CD14-positive monocyte (primary cell): Measurements from ENCODE around the gene NUP42. TPM values are rescaled to one million over a fixed set of nuclear protein-coding genes. Genes with fewer than 3 reads are reported as not detected.

Source experiments
- DNase-seq, 3 donors: peaks; one replicate each; pipeline ENCODE4 v3.0.0-alpha.2; 2011 to 2022
- H2AFZ ChIP-seq: 2 replicates; pipeline ENCODE4 v1.6.0; 2012; ENCODE audit warnings: mild to moderate bottlenecking, low read depth, low read length, inconsistent platforms; ENCODE audit not compliant: insufficient read depth, poor library complexity, severe bottlenecking
- H3K27ac ChIP-seq, 2 donors: 1 replicate in 1 of 2; 2 replicates in 1 of 2; pipeline ENCODE4 v1.5.1; 2012 to 2013; ENCODE audit warnings: low read length in 2 of 2, control low read depth in 1 of 2, inconsistent platforms in 1 of 2, low read depth in 1 of 2, mild to moderate bottlenecking in 1 of 2
- H3K27me3 ChIP-seq, 2 donors: one replicate each; pipeline versions ENCODE4 v1.6.0 to v1.6.1; 2011 to 2013; ENCODE audit warnings: low read length in 2 of 2; ENCODE audit not compliant: control insufficient read depth in 2 of 2, insufficient read depth in 2 of 2
- H3K36me3 ChIP-seq, 2 donors: replicated peaks in 1 of 2; 1 replicate in 1 of 2; 2 replicates in 1 of 2; pipeline versions ENCODE4 v1.5.1 to v1.6.1; 2012 to 2013; ENCODE audit warnings: low read length in 2 of 2, control low read depth in 1 of 2, inconsistent platforms in 1 of 2, mild to moderate bottlenecking in 1 of 2; ENCODE audit not compliant: insufficient read depth in 2 of 2, control insufficient read depth in 1 of 2
- H3K4me1 ChIP-seq, 2 donors: 1 replicate in 1 of 2; 2 replicates in 1 of 2; pipeline versions ENCODE4 v1.5.1 to v1.6.1; 2012 to 2013; ENCODE audit warnings: low read length in 2 of 2, control low read depth in 1 of 2, inconsistent platforms in 1 of 2, mild to moderate bottlenecking in 1 of 2, moderate library complexity in 1 of 2; ENCODE audit not compliant: insufficient read depth in 2 of 2, control insufficient read depth in 1 of 2
- H3K4me2 ChIP-seq: replicated peaks from 2 replicates; pipeline ENCODE3; 2012; ENCODE audit warnings: low read length, moderate library complexity, mild to moderate bottlenecking; ENCODE audit not compliant: poor library complexity, severe bottlenecking; ENCODE audit errors: extremely low read depth
- H3K4me3 ChIP-seq, 3 experiments: fragments of 200-600 bp in 1 of 3; sonication (generic) in 1 of 3; replicated peaks in 1 of 3; 1 replicate in 2 of 3; 2 replicates in 1 of 3; pipeline ENCODE4 v1.5.1; 2011 to 2013; ENCODE audit warnings: low read length in 3 of 3, mild to moderate bottlenecking in 3 of 3, control low read depth in 2 of 3, low read depth in 2 of 3, inconsistent platforms in 1 of 3, moderate library complexity in 1 of 3
- H3K79me2 ChIP-seq: 2 replicates; pipeline ENCODE4 v1.6.0; 2012; ENCODE audit warnings: mild to moderate bottlenecking, control low read depth, inconsistent platforms, low read length, moderate library complexity; ENCODE audit not compliant: insufficient read depth
- H3K9ac ChIP-seq: 2 replicates; pipeline ENCODE4 v1.6.0; 2017; ENCODE audit warnings: low read length, mild to moderate bottlenecking; ENCODE audit not compliant: insufficient read depth, poor library complexity, severe bottlenecking
- H3K9me3 ChIP-seq, 2 donors: replicated peaks in 1 of 2; 1 replicate in 1 of 2; 2 replicates in 1 of 2; pipeline versions ENCODE4 v1.5.1 to v1.6.1; 2012 to 2013; ENCODE audit warnings: low read length in 2 of 2, control low read depth in 1 of 2; ENCODE audit not compliant: control insufficient read depth in 1 of 2, insufficient read depth in 1 of 2
- H4K20me1 ChIP-seq: 2 replicates; pipeline ENCODE4 v1.6.0; 2012; ENCODE audit warnings: mild to moderate bottlenecking, low read length, control low read depth, moderate library complexity; ENCODE audit not compliant: insufficient read depth
- H3K27ac Mint-ChIP-seq, 7 donors: one replicate each; pipeline ENCODE4 v1.8.0; 2020; ENCODE audit warnings: mild to moderate bottlenecking in 7 of 7, mixed read lengths in 7 of 7, moderate library complexity in 6 of 7, inconsistent platforms in 2 of 7
- H3K27me3 Mint-ChIP-seq, 3 donors: one replicate each; pipeline ENCODE4 v1.8.0; 2021 to 2022; ENCODE audit warnings: low read depth in 3 of 3, mild to moderate bottlenecking in 3 of 3, mixed read lengths in 3 of 3, moderate library complexity in 3 of 3, inconsistent platforms in 1 of 3
- H3K36me3 Mint-ChIP-seq, 2 donors: one replicate each; pipeline ENCODE4 v1.8.0; 2020; ENCODE audit warnings: mixed read lengths in 2 of 2, inconsistent platforms in 1 of 2, mild to moderate bottlenecking in 1 of 2
- H3K4me1 Mint-ChIP-seq: one replicate; pipeline ENCODE4 v1.8.0; 2020; ENCODE audit warnings: mild to moderate bottlenecking, mixed read lengths
- H3K4me3 Mint-ChIP-seq, 2 donors: one replicate each; pipeline ENCODE4 v1.8.0; 2020; ENCODE audit warnings: mild to moderate bottlenecking in 2 of 2, mixed read lengths in 2 of 2, moderate library complexity in 1 of 2
- H3K9me3 Mint-ChIP-seq, 7 donors: one replicate each; pipeline ENCODE4 v1.8.0; 2020 to 2022; ENCODE audit warnings: mixed read lengths in 7 of 7, mild to moderate bottlenecking in 6 of 7, moderate library complexity in 6 of 7, inconsistent platforms in 2 of 7
- CTCF ChIP-seq: fragments of 200-600 bp; IDR thresholded peaks from one replicate; pipeline ENCODE4 v1.8.0; 2022; ENCODE audit warnings: antibody characterized with exemption, mild to moderate bottlenecking
- WGBS: methylation state at CpG from one replicate; pipeline ENCODE4 v1.1.5; 2013; ENCODE audit warnings: missing lambda C conversion rate; ENCODE audit not compliant: insufficient coverage; 5-methylcytosine and 5-hydroxymethylcytosine counted together
- intact Hi-C, 2 donors: fragments of 100-400 bp; cut with micrococcal nuclease; formaldehyde crosslinking; loops; one replicate each; pipeline versions ENCODE4 v1.15.0 to v1.15.1; 2023
- polyA plus RNA-seq, 3 donors: library from polyadenylated mRNA; depleted of rRNA in 1 of 3; unstranded in 2 of 3; stranded (reverse) in 1 of 3; fragments of 300-500 nt in 2 of 3; fragments of >200 nt in 1 of 3; fragmentation: Illumina TruSeq in 2 of 3; gene quantifications; 1 replicate in 2 of 3; 2 replicates in 1 of 3; pipeline ENCODE4 v1.2.3, GENCODE V29; 2012 to 2021

NUP42 gene
- polyA plus RNA-seq, 3 donors: 26.3 to 54.6 (median 28.5) TPM

GRCh38 chr7:23135755-23136154, 46.1 kb upstream of the NUP42 start:
- H3K4me3 Mint-ChIP-seq: no peak overlapping the region
- intact Hi-C loops: no loop called here
- Histone ChIP-seq H3K4me1 (no peaks in the 10 kb centered on the region), H3K27me3 (no peaks in the 10 kb centered on the region), H2AFZ (no peak overlapping the region), H3K79me2 (no peaks in the 10 kb centered on the region), H3K36me3 (no peaks in the 10 kb centered on the region), H3K4me2 (no peak overlapping the region), H3K27ac (no peak overlapping the region), H4K20me1 (no peaks in the 10 kb centered on the region), H3K9me3 (no peaks in the 10 kb centered on the region), H3K4me3 (no peak overlapping the region), H3K9ac (no peak overlapping the region)
- WGBS: no CpG with 5 or more reads among the region's 1 CpG
- DNase-seq: no peak
- peaks cover 0 to 2% (median 0%) of the 10 kb centered on the region in 7 donors for H3K9me3 Mint-ChIP-seq
- peaks cover 4 to 5% of the 10 kb centered on the region in 2 donors for H3K36me3 Mint-ChIP-seq
- H3K27ac Mint-ChIP-seq: no peak overlapping the region
- H3K4me1 Mint-ChIP-seq: no peaks in the 10 kb centered on the region
- H3K27me3 Mint-ChIP-seq: no peaks in the 10 kb centered on the region
- TF ChIP-seq CTCF: no peak

- no peak overlapping the region for H3K4me3 Mint-ChIP-seq
- DNase-seq: no peak
- H3K4me3 ChIP-seq: no peak overlapping the region
- H4K20me1 ChIP-seq: no peaks in the 10 kb centered on the region
- peaks cover 3% of the 10 kb centered on the region in 2 donors for H3K36me3 ChIP-seq
- H3K79me2 ChIP-seq: no peaks in the 10 kb centered on the region
- peaks cover 0 to 3% (median 0%) of the 10 kb centered on the region in 7 donors for H3K9me3 Mint-ChIP-seq
- H3K36me3 Mint-ChIP-seq: peaks cover 5 to 8% of the 10 kb centered on the region in 2 donors
- H3K4me1 Mint-ChIP-seq: no peaks in the 10 kb centered on the region
- WGBS: no CpG with 5 or more reads among the region's 1 CpG
- H3K4me1 ChIP-seq: no peaks in the 10 kb centered on the region
- H3K9ac ChIP-seq: no peak overlapping the region
- H3K27ac ChIP-seq: no peak overlapping the region
- no peak for TF ChIP-seq CTCF
- H3K27ac Mint-ChIP-seq: no peak overlapping the region
- no peaks in the 10 kb centered on the region for H3K27me3 Mint-ChIP-seq
- no peak overlapping the region for H2AFZ ChIP-seq
- intact Hi-C loops: no loop called here
- H3K9me3 ChIP-seq: no peaks in the 10 kb centered on the region
- H3K4me2 ChIP-seq: no peak overlapping the region
- no peaks in the 10 kb centered on the region for H3K27me3 ChIP-seq
These were observed 45.6 kb upstream of the NUP42 start for GRCh38 chr7:23136216-23136615.
